ENCODE data around the gene TBC1D9. TPM values are rescaled to one million over a fixed set of nuclear protein-coding genes. Genes with fewer than 3 reads are reported as not detected.

Gene TBC1D9
- polyA plus RNA-seq, 3 donors, result 13.6 to 33.5 (median 21.0) TPM

DNA sequence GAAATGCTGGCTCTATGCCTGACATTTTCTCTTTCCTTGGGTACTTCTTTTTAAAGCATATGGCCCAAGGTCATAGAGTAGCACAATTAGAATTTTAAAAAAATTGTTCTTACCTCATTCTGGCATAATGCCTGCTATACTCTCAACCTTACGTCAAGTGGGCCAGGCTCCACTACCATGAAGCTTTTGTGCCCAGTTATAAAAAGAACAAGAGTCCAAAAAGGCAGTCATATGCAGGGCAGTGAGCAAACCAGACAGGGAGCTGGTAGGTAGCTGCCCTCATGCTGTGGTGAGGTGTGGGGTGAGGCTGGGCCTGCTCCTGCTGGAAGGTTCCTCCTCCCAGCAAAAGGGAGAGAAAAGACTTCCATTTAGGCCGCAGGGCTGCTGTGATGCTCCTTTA, 123.1 kb downstream of the TBC1D9 start:
- Mint-ChIP-seq H3K4me3 (no peak overlapping the region), H3K27ac (no peak overlapping the region), H3K4me1 (no peaks in the 10 kb centered on the region), H3K36me3 (peaks cover 59 to 61% of the 10 kb centered on the region in 2 donors), H3K9me3 (peaks cover 0 to 2% (median 0%) of the 10 kb centered on the region in 7 donors), H3K27me3 (ENCODE audit: low read depth in 3 of 3) (peaks cover 0 to 2% (median 0%) of the 10 kb centered on the region in 3 donors)
- Histone ChIP-seq H3K4me3 (replicated peaks in 1 of 3; ENCODE audit: low read depth in 2 of 3, low read length in 3 of 3) (no peak overlapping the region), H3K79me2 (ENCODE audit: insufficient read depth, low read length) (no peaks in the 10 kb centered on the region), H3K9ac (ENCODE audit: insufficient read depth, low read length, poor library complexity, severe bottlenecking) (no peak overlapping the region), H3K36me3 (replicated peaks in 1 of 2; ENCODE audit: control insufficient read depth in 1 of 2, insufficient read depth in 2 of 2, low read length in 2 of 2) (peaks cover 23 to 79% of the 10 kb centered on the region in 2 donors), H3K4me1 (ENCODE audit: control insufficient read depth in 1 of 2, insufficient read depth in 2 of 2, low read length in 2 of 2) (no peaks in the 10 kb centered on the region), H3K4me2 (replicated peaks; ENCODE audit: extremely low read depth, low read length, poor library complexity, severe bottlenecking) (no peak overlapping the region), H3K27me3 (ENCODE audit: control insufficient read depth in 2 of 2, insufficient read depth in 2 of 2, low read length in 2 of 2) (no peaks in the 10 kb centered on the region), H4K20me1 (ENCODE audit: insufficient read depth, low read length) (peaks cover 4% of the 10 kb centered on the region), H3K9me3 (replicated peaks in 1 of 2; ENCODE audit: control insufficient read depth in 1 of 2, insufficient read depth in 1 of 2, low read length in 2 of 2) (no peaks in the 10 kb centered on the region), H2AFZ (ENCODE audit: insufficient read depth, low read depth, low read length, poor library complexity, severe bottlenecking) (no peak overlapping the region), H3K27ac (ENCODE audit: low read depth in 1 of 2, low read length in 2 of 2) (no peak overlapping the region)
- intact Hi-C loops (cut with micrococcal nuclease), result no loop called here
- TF ChIP-seq, protein P1, sequence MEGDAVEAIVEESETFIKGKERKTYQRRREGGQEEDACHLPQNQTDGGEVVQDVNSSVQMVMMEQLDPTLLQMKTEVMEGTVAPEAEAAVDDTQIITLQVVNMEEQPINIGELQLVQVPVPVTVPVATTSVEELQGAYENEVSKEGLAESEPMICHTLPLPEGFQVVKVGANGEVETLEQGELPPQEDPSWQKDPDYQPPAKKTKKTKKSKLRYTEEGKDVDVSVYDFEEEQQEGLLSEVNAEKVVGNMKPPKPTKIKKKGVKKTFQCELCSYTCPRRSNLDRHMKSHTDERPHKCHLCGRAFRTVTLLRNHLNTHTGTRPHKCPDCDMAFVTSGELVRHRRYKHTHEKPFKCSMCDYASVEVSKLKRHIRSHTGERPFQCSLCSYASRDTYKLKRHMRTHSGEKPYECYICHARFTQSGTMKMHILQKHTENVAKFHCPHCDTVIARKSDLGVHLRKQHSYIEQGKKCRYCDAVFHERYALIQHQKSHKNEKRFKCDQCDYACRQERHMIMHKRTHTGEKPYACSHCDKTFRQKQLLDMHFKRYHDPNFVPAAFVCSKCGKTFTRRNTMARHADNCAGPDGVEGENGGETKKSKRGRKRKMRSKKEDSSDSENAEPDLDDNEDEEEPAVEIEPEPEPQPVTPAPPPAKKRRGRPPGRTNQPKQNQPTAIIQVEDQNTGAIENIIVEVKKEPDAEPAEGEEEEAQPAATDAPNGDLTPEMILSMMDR (IDR thresholded peaks at IDR 0.05), result no peak
- DNase-seq, result no peak
- whole genome bisulfite sequencing (ENCODE audit: insufficient coverage), result no CpG with 5 or more reads among the region's 2 CpGs

DNA sequence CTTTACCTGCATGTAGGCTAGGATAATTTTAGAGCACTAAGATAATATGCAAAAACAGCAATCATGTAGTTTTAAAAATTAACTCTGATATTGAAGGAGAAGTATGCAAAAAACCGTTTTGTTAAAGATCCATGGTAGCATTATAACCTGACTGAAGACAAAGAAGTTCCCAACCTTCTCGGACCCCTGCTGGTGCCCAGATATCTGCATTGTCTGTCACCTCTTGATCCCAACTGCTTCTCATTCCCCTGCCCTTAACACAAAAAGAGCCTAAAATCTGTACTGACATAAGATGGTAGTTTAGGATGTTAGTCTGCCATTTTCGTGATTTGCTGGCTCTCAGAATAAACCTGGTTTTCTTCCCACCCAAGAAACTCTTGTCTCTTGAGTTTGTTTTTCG, 125.9 kb downstream of the TBC1D9 start:
- Histone ChIP-seq H3K4me2 (replicated peaks; ENCODE audit: extremely low read depth, low read length, poor library complexity, severe bottlenecking) (no peak overlapping the region), H4K20me1 (ENCODE audit: insufficient read depth, low read length) (peaks cover 4% of the 10 kb centered on the region), H3K4me1 (ENCODE audit: control insufficient read depth in 1 of 2, insufficient read depth in 2 of 2, low read length in 2 of 2) (no peaks in the 10 kb centered on the region), H3K27me3 (ENCODE audit: control insufficient read depth in 2 of 2, insufficient read depth in 2 of 2, low read length in 2 of 2) (no peaks in the 10 kb centered on the region), H3K27ac (ENCODE audit: low read depth in 1 of 2, low read length in 2 of 2) (no peak overlapping the region), H3K79me2 (ENCODE audit: insufficient read depth, low read length) (no peaks in the 10 kb centered on the region), H3K9me3 (replicated peaks in 1 of 2; ENCODE audit: control insufficient read depth in 1 of 2, insufficient read depth in 1 of 2, low read length in 2 of 2) (no peaks in the 10 kb centered on the region), H3K4me3 (replicated peaks in 1 of 3; ENCODE audit: low read depth in 2 of 3, low read length in 3 of 3) (no peak overlapping the region), H2AFZ (ENCODE audit: insufficient read depth, low read depth, low read length, poor library complexity, severe bottlenecking) (no peak overlapping the region), H3K36me3 (replicated peaks in 1 of 2; ENCODE audit: control insufficient read depth in 1 of 2, insufficient read depth in 2 of 2, low read length in 2 of 2) (peaks cover 38 to 80% of the 10 kb centered on the region in 2 donors), H3K9ac (ENCODE audit: insufficient read depth, low read length, poor library complexity, severe bottlenecking) (no peak overlapping the region)
- no peak overlapping the region for H3K27ac Mint-ChIP-seq
- TF ChIP-seq, protein P1 (IDR thresholded peaks at IDR 0.05), result no peak
- H3K27me3 Mint-ChIP-seq (ENCODE audit: low read depth in 3 of 3), result no peaks in the 10 kb centered on the region
- no peak overlapping the region for H3K4me3 Mint-ChIP-seq
- WGBS (ENCODE audit: insufficient coverage), result 67% methylated on average over 1 of the region's 4 CpGs
- intact Hi-C loops (cut with micrococcal nuclease), result no loop called here
- H3K36me3 Mint-ChIP-seq, result peaks cover 56 to 62% of the 10 kb centered on the region in 2 donors
- H3K9me3 Mint-ChIP-seq, result peaks cover 0 to 1% (median 0%) of the 10 kb centered on the region in 7 donors
- H3K4me1 Mint-ChIP-seq, result no peaks in the 10 kb centered on the region
- DNase-seq, result no peak

Data from CD14-positive monocyte (primary cell).